Activated gamma-delta T cell treated with Interleukin-2 at 50 U/mL for 16 hours (primary cell): ENCODE data around the gene YY1AP1.
"Not testable (repeated sequence)": the region's sequence is repeated elsewhere in the genome, so short reads cannot be mapped to it uniquely, and the experiment has no call there.

Source experiments
- DNase-seq: peaks from one replicate; pipeline ENCODE4 v3.0.0-alpha.2; 2020

The YY1AP1 gene

DNA sequence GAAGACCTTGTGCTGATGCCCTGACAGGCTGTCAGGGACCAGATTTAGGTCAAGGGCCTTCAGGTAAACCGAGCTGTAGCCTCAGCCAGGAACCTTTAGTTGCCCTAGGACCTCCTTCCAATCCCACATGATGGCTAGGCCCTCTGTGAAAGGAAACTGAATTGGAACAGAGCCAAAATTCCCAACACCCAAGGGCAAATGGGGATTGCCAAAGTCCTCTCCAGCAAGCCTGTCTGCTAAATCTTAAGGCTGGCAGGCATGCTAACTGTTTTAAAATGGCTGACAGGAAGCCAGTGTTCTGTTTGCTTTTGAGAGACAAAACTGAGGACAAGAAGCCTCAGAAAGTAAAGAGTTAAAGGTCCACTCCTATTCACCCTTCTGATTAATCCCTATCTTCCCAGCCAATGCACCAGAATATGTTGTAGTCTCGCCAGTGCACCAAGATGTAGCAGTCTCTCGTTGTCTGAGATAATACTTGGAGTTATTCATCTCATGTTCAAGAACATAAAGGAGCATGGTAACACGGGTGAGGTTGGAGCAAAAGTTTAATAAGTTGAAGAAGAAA lies 43.5 kb downstream of the YY1AP1 start:
- no peak for DNase-seq

GRCh38 chr1:155643230-155643629 lies 45.3 kb downstream of the YY1AP1 start:
- no peak for DNase-seq

DNA sequence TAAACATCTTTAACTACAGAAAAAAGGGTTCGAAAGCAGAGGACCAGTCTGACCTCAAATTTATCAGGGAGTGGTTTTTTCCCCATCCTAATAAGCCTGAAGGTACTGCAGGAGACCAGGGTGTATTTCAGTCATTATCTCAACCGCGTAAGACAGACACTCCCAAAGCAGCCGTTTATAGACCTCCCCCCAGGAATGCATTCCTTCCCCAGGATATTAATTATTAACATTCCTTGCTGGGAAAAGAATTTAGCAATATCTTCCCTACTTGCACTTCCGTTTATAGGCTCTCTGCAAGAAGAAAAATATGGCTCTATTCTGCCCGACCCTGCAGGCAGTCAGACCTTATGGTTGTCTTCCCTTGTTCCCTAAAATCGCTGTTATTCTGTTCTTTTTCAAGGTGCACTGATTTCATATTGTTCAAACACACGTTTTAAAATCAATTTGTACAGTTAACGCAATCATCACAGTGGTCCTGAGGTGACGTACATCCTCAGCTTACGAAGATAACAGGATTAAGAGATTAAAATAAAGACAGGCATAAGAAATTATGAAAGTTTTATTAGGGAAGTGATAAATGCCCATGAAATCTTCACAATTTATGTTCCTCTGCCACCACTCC lies 45.9 kb downstream of the YY1AP1 start:
- not testable (repeated sequence) for DNase-seq

- no peak for DNase-seq
These were observed 48.2 kb downstream of the YY1AP1 start for GRCh38 chr1:155640367-155640766.

- no peak for DNase-seq
These were observed 52.0 kb downstream of the YY1AP1 start for GRCh38 chr1:155636397-155637153.

DNA sequence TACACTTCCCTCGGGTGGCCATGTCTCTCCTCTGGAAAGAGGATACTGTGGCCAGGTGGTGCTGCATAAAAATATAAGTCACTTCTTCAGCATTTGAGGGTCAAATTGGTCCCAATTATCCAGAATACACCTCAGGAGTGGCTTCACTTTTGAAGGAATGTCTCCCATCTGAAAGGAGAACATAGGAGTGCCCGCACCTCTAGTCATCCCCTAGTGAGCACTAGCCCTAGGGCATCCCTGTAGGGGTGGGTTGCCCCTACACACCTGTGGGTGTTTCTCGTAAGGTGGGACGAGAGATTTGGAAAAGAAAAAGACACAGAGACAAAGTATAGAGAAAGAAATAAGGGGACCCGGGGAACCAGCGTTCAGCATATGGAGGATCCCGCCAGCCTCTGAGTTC lies 62.1 kb downstream of the YY1AP1 start:
- not testable (repeated sequence) for DNase-seq

DNA sequence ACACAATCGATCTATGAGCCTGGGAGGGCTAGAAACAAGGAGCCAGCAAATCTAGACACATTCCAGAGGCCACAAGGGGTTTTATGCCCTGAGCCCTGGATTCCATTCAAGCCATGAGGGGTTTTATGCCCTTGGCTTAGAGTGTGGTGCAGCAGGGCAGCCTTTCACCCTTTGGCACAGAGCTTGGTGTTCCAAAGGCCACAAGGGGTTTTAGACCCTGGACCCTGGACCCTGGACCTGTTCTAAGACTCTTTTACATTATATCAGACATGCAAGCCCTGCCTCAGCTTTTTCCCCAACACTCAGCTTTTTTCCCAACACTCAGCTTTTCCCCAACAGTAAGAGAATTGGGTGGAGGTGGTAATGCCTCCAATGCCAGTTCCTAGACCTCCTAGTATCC lies 65.2 kb downstream of the YY1AP1 start:
- no peak for DNase-seq

DNA sequence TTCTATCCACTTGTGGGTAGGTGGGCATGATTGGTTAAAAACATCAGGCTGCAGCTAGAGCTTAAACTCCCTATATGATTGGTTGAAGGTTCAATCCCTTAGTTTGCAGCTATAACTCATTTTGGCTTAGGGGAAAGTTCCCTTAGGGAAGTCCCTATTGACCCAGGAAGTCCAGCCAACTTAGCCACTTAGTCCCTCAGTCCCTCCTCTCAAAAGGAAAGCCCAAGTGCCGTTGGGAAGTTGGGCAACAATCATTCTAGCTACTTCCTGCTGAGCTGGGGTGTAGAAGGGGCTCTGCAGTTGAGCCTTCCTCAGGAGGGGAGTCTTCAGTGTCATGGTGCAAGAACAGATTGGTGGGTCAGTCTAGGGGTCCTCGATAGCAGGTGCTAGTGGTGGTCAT lies 66.4 kb downstream of the YY1AP1 start:
- DNase-seq, result no peak

- not testable (repeated sequence) for DNase-seq
These were observed 75.3 kb downstream of the YY1AP1 start for GRCh38 chr1:155613226-155613625.

- not testable (repeated sequence) for DNase-seq
These were observed 78.3 kb downstream of the YY1AP1 start for GRCh38 chr1:155610257-155610647.

DNA sequence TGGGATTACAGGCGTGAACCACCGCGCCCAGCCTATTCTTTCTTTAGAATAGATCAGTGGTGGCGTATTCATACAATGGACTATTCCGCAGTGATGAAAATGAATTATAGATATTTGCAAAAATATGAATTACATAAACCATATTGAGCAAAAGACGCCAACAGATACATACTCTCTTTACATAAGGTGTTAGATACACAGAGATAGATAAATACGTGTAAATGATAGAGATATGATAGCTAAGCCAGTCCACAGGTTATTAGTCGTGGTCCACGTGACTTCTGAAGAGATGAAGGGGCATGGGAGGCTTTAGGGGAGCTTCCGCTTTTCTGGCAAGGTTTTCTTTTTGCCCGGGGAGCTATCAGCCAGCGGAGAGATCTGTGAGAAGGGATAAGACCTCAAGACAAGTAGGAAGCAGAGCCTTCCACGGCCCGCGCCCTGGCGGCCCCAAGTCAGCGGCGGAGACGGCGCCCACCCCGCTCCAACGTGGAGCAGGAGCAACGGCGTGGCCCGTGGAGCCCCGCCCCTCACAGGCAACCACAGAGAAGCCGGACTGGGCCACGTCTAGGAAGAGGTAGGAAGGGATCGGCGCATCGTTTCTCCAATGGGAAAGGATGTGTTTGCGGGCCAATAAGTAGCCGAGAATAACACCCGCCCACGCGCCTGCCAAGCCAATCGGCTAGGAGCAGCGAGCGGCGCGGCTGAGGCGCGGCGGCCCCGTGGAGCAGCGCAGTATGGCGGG lies 78.9 kb downstream of the YY1AP1 start, which contains the start of gene MSTO1:
Gene MSTO1 (plus strand): TSS at position 704 of the 742 bp plus-strand sequence. CDS start 31 bp downstream, at position 735.
- DNase-seq, result peak; percentile 89
